ENCODE measurements around the gene IL2RG. TPM values are rescaled to one million over a fixed set of nuclear protein-coding genes. Genes with fewer than 3 reads are reported as not detected.

The IL2RG gene
- total and polyA plus RNA-seq, 10 of the 15 experiments (the other 5 are each of a cell fraction or from before 2014, with no cell fraction given): 63.9 to 686 (median 183) TPM

DNA sequence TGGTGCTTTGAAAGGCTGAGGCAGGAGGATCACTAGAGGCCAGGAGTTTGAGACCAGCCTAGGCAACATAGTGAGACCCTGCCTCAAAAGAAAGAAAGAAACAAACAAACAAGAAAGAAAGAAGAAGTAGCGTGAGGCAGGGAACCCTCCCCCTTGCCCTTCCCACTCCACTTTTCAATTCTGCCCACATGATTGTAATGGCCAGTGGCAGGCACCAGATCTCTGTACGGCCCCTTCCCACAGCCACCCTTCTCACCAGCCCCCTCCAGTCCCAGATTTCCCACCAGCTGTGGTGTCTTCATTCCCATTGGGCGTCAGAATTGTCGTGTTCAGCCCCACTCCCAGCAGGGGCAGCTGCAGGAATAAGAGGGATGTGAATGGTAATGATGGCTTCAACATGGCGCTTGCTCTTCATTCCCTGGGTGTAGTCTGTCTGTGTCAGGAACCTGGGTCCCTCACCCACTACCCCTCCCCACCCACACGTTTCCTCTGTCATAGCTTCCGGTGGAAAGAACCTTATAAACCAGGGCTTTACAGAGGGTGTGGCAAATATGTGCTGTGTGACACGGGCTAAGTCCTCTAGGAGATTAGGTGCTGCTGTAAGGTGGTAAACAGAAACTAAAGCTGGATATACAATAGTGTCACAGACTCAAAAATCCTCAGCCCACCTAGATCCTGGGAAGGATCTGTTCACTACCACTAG is at the start of gene IL2RG (continued):
- TF ChIP-seq SMC3 (IDR thresholded peaks at IDR 0.05; ENCODE audit: borderline replicate concordance, low read length) (peak; percentile 4; the same call in 1 of the 2 replicates), IKZF1 (conservative IDR thresholded peaks at IDR 0.05) (peak; percentile 72; the same call in 1 of the 2 replicates), SIN3A (IDR thresholded peaks at IDR 0.05; ENCODE audit: low read depth, low read length) (0 out of 2 replicates have a peak, but pooled peaks have one; percentile 29), JUNB (IDR thresholded peaks at IDR 0.05) (no peak), SREBF2 (IDR thresholded peaks at IDR 0.05; ENCODE audit: low read length) (no peak), FOS (IDR thresholded peaks at IDR 0.05; ENCODE audit: borderline replicate concordance, extremely low read depth, insufficient read length) (no peak), DPF2 (IDR thresholded peaks at IDR 0.05) (no peak), EZH2 (IDR thresholded peaks at IDR 0.05; ENCODE audit: borderline replicate concordance, control insufficient read depth, low read depth, low read length) (no peak), FOXK2 (IDR thresholded peaks at IDR 0.05) (no peak), PAX5 (IDR thresholded peaks at IDR 0.05; ENCODE audit: borderline replicate concordance, low read depth, low read length) (no peak), NR2C2 (IDR thresholded peaks at IDR 0.05; ENCODE audit: borderline replicate concordance, control insufficient read depth, insufficient read length, low read depth) (no peak), SRF (IDR thresholded peaks at IDR 0.05; ENCODE audit: low read depth in 2 of 2, low read length in 2 of 2) (no peak), PML (IDR thresholded peaks at IDR 0.05; ENCODE audit: low read length) (peak; percentile 91; the same call in 1 of the 2 replicates), ZNF384 (IDR thresholded peaks at IDR 0.05; ENCODE audit: borderline replicate concordance, low read depth, low read length) (no peak), CHD1 (IDR thresholded peaks at IDR 0.05; ENCODE audit: low read depth, low read length) (no peak), SPI1 (IDR thresholded peaks at IDR 0.05; ENCODE audit: borderline replicate concordance, insufficient read depth, low read depth, low read length) (no peak), MTA2 (IDR thresholded peaks at IDR 0.05; ENCODE audit: low read depth) (0 out of 2 replicates have a peak, but pooled peaks have one; percentile 17), ZNF274 (IDR thresholded peaks at IDR 0.05; ENCODE audit: insufficient read depth, insufficient read length) (no peak), ZSCAN29 (IDR thresholded peaks at IDR 0.05) (no peak), GABPA (IDR thresholded peaks at IDR 0.05; ENCODE audit: low read depth) (peak; percentile 55; the same call in 1 of the 2 replicates), EP300 (IDR thresholded peaks at IDR 0.05; ENCODE audit: borderline replicate concordance in 1 of 2, control insufficient read depth in 1 of 2, low read depth in 2 of 2, low read length in 2 of 2) (peak in 1 of 2 experiments; percentile 62; a peak in 1 of 4 replicates), NFYB (IDR thresholded peaks at IDR 0.05; ENCODE audit: insufficient read depth, low read depth, low read length) (no peak), NBN (IDR thresholded peaks at IDR 0.05) (peak; percentile 58)
- TF ChIP-seq, protein P1, sequence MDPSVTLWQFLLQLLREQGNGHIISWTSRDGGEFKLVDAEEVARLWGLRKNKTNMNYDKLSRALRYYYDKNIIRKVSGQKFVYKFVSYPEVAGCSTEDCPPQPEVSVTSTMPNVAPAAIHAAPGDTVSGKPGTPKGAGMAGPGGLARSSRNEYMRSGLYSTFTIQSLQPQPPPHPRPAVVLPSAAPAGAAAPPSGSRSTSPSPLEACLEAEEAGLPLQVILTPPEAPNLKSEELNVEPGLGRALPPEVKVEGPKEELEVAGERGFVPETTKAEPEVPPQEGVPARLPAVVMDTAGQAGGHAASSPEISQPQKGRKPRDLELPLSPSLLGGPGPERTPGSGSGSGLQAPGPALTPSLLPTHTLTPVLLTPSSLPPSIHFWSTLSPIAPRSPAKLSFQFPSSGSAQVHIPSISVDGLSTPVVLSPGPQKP (IDR thresholded peaks at IDR 0.05; ENCODE audit: low read depth, low read length): peak; percentile 85; the same call in 1 of the 2 replicates
- TF ChIP-seq, protein P2, sequence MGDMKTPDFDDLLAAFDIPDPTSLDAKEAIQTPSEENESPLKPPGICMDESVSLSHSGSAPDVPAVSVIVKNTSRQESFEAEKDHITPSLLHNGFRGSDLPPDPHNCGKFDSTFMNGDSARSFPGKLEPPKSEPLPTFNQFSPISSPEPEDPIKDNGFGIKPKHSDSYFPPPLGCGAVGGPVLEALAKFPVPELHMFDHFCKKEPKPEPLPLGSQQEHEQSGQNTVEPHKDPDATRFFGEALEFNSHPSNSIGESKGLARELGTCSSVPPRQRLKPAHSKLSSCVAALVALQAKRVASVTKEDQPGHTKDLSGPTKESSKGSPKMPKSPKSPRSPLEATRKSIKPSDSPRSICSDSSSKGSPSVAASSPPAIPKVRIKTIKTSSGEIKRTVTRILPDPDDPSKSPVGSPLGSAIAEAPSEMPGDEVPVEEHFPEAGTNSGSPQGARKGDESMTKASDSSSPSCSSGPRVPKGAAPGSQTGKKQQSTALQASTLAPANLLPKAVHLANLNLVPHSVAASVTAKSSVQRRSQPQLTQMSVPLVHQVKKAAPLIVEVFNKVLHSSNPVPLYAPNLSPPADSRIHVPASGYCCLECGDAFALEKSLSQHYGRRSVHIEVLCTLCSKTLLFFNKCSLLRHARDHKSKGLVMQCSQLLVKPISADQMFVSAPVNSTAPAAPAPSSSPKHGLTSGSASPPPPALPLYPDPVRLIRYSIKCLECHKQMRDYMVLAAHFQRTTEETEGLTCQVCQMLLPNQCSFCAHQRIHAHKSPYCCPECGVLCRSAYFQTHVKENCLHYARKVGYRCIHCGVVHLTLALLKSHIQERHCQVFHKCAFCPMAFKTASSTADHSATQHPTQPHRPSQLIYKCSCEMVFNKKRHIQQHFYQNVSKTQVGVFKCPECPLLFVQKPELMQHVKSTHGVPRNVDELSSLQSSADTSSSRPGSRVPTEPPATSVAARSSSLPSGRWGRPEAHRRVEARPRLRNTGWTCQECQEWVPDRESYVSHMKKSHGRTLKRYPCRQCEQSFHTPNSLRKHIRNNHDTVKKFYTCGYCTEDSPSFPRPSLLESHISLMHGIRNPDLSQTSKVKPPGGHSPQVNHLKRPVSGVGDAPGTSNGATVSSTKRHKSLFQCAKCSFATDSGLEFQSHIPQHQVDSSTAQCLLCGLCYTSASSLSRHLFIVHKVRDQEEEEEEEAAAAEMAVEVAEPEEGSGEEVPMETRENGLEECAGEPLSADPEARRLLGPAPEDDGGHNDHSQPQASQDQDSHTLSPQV (IDR thresholded peaks at IDR 0.05): no peak
- TF ChIP-seq, protein P3, sequence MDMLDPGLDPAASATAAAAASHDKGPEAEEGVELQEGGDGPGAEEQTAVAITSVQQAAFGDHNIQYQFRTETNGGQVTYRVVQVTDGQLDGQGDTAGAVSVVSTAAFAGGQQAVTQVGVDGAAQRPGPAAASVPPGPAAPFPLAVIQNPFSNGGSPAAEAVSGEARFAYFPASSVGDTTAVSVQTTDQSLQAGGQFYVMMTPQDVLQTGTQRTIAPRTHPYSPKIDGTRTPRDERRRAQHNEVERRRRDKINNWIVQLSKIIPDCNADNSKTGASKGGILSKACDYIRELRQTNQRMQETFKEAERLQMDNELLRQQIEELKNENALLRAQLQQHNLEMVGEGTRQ (IDR thresholded peaks at IDR 0.05; ENCODE audit: borderline replicate concordance, low read depth, low read length): no peak

Measured in GM12878 (cell line).